ENCODE data around the gene KIAA0753. TPM values are rescaled to one million over a fixed set of nuclear protein-coding genes. Genes with fewer than 3 reads are reported as not detected.

The KIAA0753 gene
- total and polyA plus RNA-seq, 10 of the 15 experiments (the other 5 are each of a cell fraction or from before 2014, with no cell fraction given): 2.2 to 15.2 (median 7.7) TPM

- no peak for TF ChIP-seq HDAC6 (IDR thresholded peaks at IDR 0.05; ENCODE audit: unreplicated experiment)
- TF ChIP-seq EGR1 (IDR thresholded peaks at IDR 0.05; ENCODE audit: borderline replicate concordance in 1 of 2, low read depth in 2 of 2, low read length in 2 of 2): no peak
- no peak for TF ChIP-seq CEBPZ (IDR thresholded peaks at IDR 0.05; ENCODE audit: low read depth, low read length)
- no peak for TF ChIP-seq BHLHE40 (IDR thresholded peaks at IDR 0.05; ENCODE audit: borderline replicate concordance in 1 of 2, low read depth in 2 of 2, low read length in 1 of 2)
- no peak for TF ChIP-seq HDGF (IDR thresholded peaks at IDR 0.05)
- no peak for TF ChIP-seq CBX3 (IDR thresholded peaks at IDR 0.05; ENCODE audit: borderline replicate concordance, low read depth)
- TF ChIP-seq MTA2 (IDR thresholded peaks at IDR 0.05; ENCODE audit: low read depth): no peak
- TF ChIP-seq SKIL (IDR thresholded peaks at IDR 0.05; ENCODE audit: low read depth, poor library complexity, severe bottlenecking): no peak
- TF ChIP-seq KLF5 (IDR thresholded peaks at IDR 0.05; ENCODE audit: partially characterized antibody): no peak
- TF ChIP-seq ZBTB4 (CRISPR knock-in tag; IDR thresholded peaks at IDR 0.05): no peak
- TF ChIP-seq MAX (IDR thresholded peaks at IDR 0.05; ENCODE audit: low read depth, low read length): no peak
- TF ChIP-seq BCL3 (IDR thresholded peaks at IDR 0.05; ENCODE audit: borderline replicate concordance, insufficient read depth, low read depth, low read length, poor library complexity, severe bottlenecking): no peak
- no peak for TF ChIP-seq SMAD1 (IDR thresholded peaks at IDR 0.05; ENCODE audit: low read depth, partially characterized antibody)
- TF ChIP-seq NFIC (IDR thresholded peaks at IDR 0.05; ENCODE audit: low read depth, low read length): no peak
- TF ChIP-seq ZNF24 (IDR thresholded peaks at IDR 0.05): no peak
Measured at GRCh38 chr17:6536566-6537065, 103.9 kb downstream of the KIAA0753 start (continued).
